Glomerular visceral epithelial cell (primary cell): Measurements from ENCODE around the gene CERK.

ENCODE experiments used
- DNase-seq: peaks from one replicate; pipeline ENCODE4 v3.0.0-alpha.2; 2016; ENCODE audit errors: extremely low spot score

The CERK gene

GRCh38 chr22:46731246-46732040 lies 6.6 kb downstream of the CERK start:
- DNase-seq = peak; percentile 81

DNA sequence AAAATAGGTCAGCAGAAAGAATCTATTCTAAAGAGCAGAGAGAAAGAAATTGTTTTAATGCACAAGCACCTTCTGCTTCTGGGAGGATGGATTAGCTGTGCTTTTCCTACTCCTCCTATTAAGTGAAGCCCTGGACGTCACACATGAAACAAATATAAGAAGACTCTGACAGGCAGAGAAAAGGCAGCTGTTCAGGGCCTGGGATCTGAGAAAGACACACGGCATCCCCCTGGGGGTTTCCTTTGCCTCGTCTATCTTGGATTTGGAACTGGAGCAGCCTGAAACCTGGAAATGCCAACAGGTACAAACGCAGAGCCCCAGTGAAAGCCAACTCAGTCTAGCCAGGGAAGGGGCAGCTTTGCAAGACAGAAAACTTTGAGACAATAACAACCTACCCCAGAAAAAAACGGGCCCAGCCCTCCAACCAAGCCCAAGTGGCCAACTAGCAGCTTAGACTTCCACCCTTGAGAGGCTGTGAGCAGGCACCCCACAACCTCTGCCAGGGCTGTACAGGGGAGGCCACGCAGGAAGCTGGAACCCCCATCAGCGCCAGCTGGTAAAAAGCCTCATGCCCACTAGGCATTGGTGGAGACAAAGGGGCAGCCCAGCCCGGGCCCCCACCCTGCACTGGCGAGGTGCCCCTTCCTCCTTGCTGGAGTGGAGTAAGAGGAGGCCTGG lies 7.3 kb downstream of the CERK start:
- DNase-seq = no peak

DNA sequence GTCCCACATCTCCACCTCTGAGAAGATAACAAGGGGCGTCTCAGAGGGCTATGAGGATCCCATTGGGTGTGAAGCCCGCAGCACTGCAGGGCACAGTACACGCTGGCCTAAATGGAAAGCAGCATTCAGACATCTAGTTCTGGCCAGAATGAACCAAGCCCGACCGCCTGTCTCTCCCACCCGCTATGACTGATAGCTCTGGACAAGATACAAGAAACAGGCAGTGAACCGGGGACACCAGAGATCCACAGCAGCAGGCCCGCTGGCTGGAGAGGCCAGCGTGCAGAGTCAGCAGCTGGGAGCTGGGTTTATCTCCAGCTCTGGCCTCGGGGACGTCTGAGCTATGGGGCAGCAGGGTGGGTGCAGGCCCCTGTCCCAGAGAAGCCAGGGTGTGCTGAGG lies 9.6 kb downstream of the CERK start:
- no peak for DNase-seq

- no peak for DNase-seq
Observed at GRCh38 chr22:46727813-46728364, 10.2 kb downstream of the CERK start.

GRCh38 chr22:46726986-46727317 lies 11.1 kb downstream of the CERK start:
- DNase-seq = no peak

- DNase-seq = no peak
Observed at GRCh38 chr22:46726066-46726985, 11.7 kb downstream of the CERK start.

GRCh38 chr22:46725096-46725495 lies 13.0 kb downstream of the CERK start:
- DNase-seq = no peak

DNA sequence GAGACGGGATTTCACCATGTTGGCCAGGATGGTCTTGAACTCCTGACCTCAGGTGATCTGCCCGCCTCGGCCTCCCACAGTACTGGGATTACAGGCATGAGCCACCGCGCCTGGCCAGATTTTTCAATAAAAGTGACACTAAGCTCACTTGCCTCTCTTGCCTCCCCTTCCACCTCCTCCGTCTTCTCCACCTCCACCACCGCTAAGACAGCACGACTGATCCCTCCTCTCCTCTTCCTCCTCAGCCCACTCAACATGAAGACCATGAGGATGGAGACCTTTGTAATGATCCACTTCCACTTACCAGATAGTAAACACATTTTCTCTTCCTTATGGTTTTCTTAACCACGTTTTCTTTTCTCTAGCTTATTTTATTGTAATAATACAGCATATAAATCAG lies 14.2 kb downstream of the CERK start:
- DNase-seq = no peak

DNA sequence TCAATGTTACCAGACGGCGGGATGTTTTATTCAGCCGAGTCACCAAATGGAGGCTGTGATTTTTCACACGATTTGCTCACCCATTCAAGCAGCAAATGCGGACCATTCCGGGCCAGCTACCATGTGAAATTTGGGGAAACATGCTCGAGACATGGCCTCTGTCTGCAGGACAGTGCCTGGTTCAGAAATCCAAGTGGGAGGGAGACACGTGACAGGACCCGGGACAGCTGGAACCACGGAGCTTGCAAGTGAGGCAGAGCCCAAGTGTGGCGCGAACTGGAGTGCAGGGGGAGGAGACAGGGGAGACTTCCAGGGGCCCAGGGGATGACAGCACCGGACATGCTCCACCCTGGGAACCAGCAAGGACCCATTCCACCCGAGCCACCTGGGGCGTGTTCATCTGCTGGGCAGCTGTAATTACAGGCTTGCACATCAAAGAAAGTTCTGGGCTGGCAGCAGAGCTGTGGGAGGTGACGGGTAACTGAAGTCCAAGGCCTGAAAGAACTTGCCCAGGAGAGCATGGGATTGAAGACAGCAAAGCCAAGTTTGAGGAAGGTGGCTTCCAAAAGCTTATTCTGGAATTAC lies 16.5 kb downstream of the CERK start:
- no peak for DNase-seq

DNA sequence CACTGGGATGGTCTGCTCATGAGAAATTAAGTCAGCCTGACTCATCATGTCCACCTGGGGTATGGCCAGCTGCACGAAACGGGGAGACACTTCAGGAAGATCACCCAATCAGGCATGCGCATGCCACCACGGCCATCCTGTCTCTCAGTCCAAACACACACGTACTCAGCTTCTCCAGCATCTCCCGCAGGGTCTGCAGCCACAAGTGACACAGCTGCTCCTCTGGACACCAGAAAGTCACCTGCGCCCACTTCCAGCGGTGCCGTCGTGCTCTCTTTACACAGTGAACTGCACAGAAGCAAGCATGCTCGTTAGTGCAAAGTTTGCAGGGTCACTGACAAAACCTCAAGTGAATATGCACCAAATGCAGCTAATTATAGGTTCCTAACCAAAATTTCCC lies 18.1 kb downstream of the CERK start:
- DNase-seq = no peak

DNA sequence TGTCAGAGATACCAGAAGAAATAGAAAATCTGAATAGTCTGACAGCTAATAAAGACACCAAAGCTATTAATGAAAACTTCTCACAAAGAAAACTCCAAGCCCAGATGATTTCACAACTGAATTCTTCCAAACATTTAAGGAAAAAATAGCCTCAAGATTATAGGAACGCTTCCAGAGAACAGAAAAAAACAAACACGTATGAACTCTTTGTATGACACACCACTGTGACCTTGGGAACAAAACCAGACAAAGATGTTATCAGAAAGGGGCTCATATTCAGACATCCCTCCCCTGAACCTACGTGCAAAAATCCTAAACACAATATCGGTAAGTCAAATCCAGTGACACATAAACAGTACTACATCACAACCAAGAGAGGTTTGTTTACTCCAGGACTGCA lies 23.5 kb downstream of the CERK start:
- no peak for DNase-seq

DNA sequence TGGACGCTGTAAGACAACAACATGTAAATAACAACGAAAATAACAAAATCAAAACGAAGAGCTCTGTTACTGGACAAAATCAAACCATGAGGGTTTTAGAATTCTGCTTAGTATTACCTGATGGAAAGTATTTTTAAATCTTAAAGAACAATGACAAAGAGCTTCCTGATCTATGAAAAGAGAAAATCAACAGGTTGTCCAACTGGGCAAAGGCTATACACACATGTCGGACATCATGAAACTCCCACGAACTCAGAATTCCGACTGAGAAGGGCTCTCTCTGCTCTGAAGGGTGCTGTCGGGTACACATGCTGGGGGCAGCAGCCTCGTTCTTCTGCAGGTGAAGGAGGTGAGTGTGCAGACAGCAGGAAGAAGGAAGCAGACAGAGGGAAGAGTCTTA lies 25.8 kb downstream of the CERK start:
- DNase-seq = no peak

GRCh38 chr22:46710806-46711205 lies 27.2 kb downstream of the CERK start:
- DNase-seq = no peak

GRCh38 chr22:46708766-46709330 lies 29.2 kb downstream of the CERK start:
- no peak for DNase-seq

DNA sequence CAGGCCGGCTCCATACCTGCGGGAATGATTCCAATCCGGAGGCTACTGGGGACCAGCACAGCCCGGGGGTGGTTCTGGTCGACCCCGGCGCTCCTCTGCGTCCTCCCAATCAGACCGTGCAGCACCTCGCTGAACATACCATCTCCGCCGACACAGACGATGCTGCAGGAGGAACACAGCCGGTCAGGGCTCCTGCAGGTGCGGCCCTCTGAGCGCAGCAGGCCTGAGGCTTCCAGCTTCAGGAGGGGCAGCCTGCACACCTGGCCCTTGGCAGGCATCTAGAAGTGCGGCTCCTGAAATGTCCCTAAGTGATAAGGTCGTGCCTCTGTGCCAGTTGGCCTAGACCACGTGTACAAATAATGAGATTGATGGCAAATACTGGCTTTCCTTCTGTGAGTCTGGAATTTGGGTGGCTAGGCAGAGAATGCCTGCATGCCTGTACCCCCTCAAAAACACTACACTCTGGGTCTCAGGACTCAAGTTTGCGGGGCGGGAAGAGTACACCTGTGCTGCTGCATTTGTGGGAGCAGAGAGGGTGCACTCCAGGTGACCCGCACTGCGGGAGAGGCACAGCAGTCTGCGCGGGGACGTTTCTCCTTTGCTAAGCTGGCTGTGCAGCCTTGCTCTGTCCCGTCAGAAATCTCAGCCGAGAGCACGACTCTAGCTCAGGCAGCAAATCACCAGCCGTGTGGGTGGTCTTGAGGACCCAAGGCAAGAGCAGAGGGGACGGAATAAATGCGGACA lies 30.1 kb downstream of the CERK start:
- no peak for DNase-seq

- DNase-seq = no peak
Observed at GRCh38 chr22:46707305-46707704, 30.7 kb downstream of the CERK start.

DNA sequence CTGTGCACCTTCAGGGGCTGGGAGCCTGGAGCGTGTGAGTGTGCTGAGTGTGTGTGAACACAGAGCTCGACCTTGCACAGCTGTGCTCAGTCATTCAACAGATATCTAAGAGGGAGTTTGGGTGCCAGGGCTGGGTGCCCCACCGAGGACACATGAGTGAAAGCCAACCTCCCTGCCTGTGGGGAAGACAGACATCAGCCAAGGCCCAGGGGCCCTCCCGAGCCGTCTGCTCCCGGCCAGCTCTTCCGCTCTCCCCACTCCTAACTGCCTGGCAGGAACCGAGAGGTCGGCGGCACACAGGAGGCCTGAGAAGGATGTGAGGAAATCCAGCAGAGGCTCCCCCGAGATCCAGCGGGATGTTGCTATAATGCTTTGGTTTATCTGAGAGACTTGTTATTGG lies 32.0 kb downstream of the CERK start:
- DNase-seq = no peak

GRCh38 chr22:46703996-46704370 lies 34.1 kb downstream of the CERK start:
- DNase-seq = no peak

DNA sequence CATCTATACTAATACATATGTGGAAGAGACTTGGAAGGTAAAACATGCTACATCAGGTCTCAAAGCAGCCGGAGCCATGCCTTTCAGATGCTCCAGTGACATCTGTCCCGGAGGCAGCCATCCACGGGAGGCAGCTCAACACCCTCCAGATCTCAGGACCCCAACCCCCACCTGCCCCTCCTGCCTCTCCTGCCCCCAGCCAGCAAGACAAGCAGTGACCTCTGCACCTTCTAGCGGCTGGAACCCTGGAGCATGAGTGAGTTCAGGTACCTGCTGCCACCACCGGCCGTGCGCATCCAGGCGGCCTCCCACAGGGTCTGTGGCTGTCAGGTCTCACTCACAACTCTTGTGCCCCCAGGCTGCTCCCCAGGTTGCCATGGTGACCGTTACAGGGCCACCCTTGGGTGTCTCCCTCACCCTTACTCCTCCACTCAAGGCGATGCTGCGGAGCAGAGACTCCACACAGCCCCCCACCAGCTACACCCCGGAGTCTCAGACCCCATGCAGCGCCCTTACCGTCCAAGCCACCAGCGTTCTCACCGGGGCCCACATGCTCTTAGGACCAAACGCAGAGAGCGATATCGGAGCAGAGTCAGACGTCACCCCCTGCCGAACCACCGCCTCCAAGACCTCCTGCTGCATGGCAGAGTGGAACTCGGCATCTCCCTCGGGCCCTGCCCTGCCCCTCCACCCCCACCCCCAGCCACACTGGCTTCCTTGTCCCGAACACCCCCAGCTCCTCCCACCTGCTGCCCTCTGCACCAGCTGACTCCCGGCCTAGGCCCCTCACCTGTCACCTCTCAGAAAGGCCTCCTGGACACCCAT lies 34.7 kb downstream of the CERK start:
- no peak for DNase-seq

DNA sequence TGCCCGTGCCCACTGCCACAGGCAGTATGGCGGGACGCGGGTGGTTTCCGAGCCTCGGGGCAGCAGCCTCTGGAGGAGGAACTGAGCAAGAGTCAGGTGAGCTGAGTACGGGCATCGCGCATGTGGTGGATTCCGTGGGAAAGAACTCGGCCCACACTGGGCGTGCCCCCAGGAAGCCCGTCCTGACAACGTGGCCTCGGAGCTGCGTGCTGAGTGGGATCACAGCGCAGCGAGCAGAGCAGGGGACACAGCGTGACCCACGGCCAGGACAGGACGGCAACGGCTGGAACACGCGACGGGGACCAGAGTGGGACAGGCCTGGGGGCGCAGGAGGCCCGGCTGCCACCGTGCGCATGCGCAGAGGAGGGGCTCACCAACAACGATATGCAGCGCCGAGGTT lies 36.8 kb downstream of the CERK start:
- no peak for DNase-seq
